ENCODE data around the gene TEDC1. TPM values are rescaled to one million over a fixed set of nuclear protein-coding genes. Genes with fewer than 3 reads are reported as not detected.

The TEDC1 gene
- polyA plus RNA-seq, 1 donor (not counting 4 experiments of a cell fraction or from before 2014, with no cell fraction given) = 5.0 TPM

- dilution Hi-C loops (cut with MboI; ENCODE audit: extremely low pct_ligation_motif_present, low sequenced_read_pairs) = no loop called here
- H2AFZ ChIP-seq (ENCODE audit: control insufficient read depth, low read length) = no peak overlapping the region
- no peak overlapping the region for H3K4me2 ChIP-seq (ENCODE audit: control insufficient read depth, extremely low read depth, insufficient read depth, low read depth, low read length)
- FAIRE-seq (no peak), DNase-seq (ENCODE audit: low read depth, low spot score) (no peak)
- no peak for TF ChIP-seq EZH2 (IDR thresholded peaks at IDR 0.05; ENCODE audit: low read length)
- TF ChIP-seq, protein P1, sequence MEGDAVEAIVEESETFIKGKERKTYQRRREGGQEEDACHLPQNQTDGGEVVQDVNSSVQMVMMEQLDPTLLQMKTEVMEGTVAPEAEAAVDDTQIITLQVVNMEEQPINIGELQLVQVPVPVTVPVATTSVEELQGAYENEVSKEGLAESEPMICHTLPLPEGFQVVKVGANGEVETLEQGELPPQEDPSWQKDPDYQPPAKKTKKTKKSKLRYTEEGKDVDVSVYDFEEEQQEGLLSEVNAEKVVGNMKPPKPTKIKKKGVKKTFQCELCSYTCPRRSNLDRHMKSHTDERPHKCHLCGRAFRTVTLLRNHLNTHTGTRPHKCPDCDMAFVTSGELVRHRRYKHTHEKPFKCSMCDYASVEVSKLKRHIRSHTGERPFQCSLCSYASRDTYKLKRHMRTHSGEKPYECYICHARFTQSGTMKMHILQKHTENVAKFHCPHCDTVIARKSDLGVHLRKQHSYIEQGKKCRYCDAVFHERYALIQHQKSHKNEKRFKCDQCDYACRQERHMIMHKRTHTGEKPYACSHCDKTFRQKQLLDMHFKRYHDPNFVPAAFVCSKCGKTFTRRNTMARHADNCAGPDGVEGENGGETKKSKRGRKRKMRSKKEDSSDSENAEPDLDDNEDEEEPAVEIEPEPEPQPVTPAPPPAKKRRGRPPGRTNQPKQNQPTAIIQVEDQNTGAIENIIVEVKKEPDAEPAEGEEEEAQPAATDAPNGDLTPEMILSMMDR (optimal IDR thresholded peaks at IDR 0.05 in 1 of 3, IDR thresholded peaks at IDR 0.05 in 1 of 3, conservative IDR thresholded peaks at IDR 0.05 in 1 of 3; ENCODE audit: extremely low read depth in 1 of 3, insufficient read depth in 2 of 3, low read length in 3 of 3) = no peak
- H3K9ac ChIP-seq (ENCODE audit: control insufficient read depth, extremely low read depth, insufficient read depth, low read length) = no peak overlapping the region
- H3K4me3 ChIP-seq (ENCODE audit: control insufficient read depth in 2 of 3, extremely low read depth in 1 of 3, insufficient read depth in 2 of 3, low read depth in 1 of 3, low read length in 3 of 3) = no peak overlapping the region
- no peaks in the 10 kb centered on the region for H3K9me1 ChIP-seq (ENCODE audit: control insufficient read depth, extremely low read depth, insufficient read depth, low read length)
- no peaks in the 10 kb centered on the region for H3K79me2 ChIP-seq (ENCODE audit: control insufficient read depth, insufficient read depth, low read length)
- H3K27me3 ChIP-seq (ENCODE audit: control insufficient read depth, extremely low read depth, insufficient read depth, low read length) = peaks cover 22% of the 10 kb centered on the region
- no peaks in the 10 kb centered on the region for H3K36me3 ChIP-seq (ENCODE audit: control insufficient read depth in 2 of 2, extremely low read depth in 1 of 2, insufficient read depth in 2 of 2, low read length in 2 of 2)
- H3K4me1 ChIP-seq (ENCODE audit: control insufficient read depth, extremely low read depth, insufficient read depth, low read length) = no peaks in the 10 kb centered on the region
- no peaks in the 10 kb centered on the region for H3K9me3 ChIP-seq (ENCODE audit: control insufficient read depth, low read depth, low read length)
- H3K27ac ChIP-seq (ENCODE audit: control insufficient read depth, insufficient read depth, low read length) = no peak overlapping the region
- H4K20me1 ChIP-seq (ENCODE audit: control insufficient read depth, extremely low read depth, insufficient read depth, low read length) = no peaks in the 10 kb centered on the region
These were observed 43.5 kb downstream of the TEDC1 start for GRCh38 chr14:105534586-105534985.

GRCh38 chr14:105536051-105536450 is 45.0 kb downstream of the TEDC1 start:
- H3K4me3 ChIP-seq (ENCODE audit: control insufficient read depth in 2 of 3, extremely low read depth in 1 of 3, insufficient read depth in 2 of 3, low read depth in 1 of 3, low read length in 3 of 3) = no peak overlapping the region
- no peaks in the 10 kb centered on the region for H3K79me2 ChIP-seq (ENCODE audit: control insufficient read depth, insufficient read depth, low read length)
- H4K20me1 ChIP-seq (ENCODE audit: control insufficient read depth, extremely low read depth, insufficient read depth, low read length) = no peaks in the 10 kb centered on the region
- no peaks in the 10 kb centered on the region for H3K4me1 ChIP-seq (ENCODE audit: control insufficient read depth, extremely low read depth, insufficient read depth, low read length)
- dilution Hi-C loops (cut with MboI; ENCODE audit: extremely low pct_ligation_motif_present, low sequenced_read_pairs) = no loop called here
- no peak overlapping the region for H3K4me2 ChIP-seq (ENCODE audit: control insufficient read depth, extremely low read depth, insufficient read depth, low read depth, low read length)
- TF ChIP-seq, protein P1 (optimal IDR thresholded peaks at IDR 0.05 in 1 of 3, IDR thresholded peaks at IDR 0.05 in 1 of 3, conservative IDR thresholded peaks at IDR 0.05 in 1 of 3; ENCODE audit: extremely low read depth in 1 of 3, insufficient read depth in 2 of 3, low read length in 3 of 3) = no peak
- TF ChIP-seq EZH2 (IDR thresholded peaks at IDR 0.05; ENCODE audit: low read length) = no peak
- DNase-seq (ENCODE audit: low read depth, low spot score) (no peak), FAIRE-seq (no peak)
- no peaks in the 10 kb centered on the region for H3K9me3 ChIP-seq (ENCODE audit: control insufficient read depth, low read depth, low read length)
- H3K27ac ChIP-seq (ENCODE audit: control insufficient read depth, insufficient read depth, low read length) = no peak overlapping the region
- no peaks in the 10 kb centered on the region for H3K36me3 ChIP-seq (ENCODE audit: control insufficient read depth in 2 of 2, extremely low read depth in 1 of 2, insufficient read depth in 2 of 2, low read length in 2 of 2)
- no peaks in the 10 kb centered on the region for H3K9me1 ChIP-seq (ENCODE audit: control insufficient read depth, extremely low read depth, insufficient read depth, low read length)
- no peak overlapping the region for H3K9ac ChIP-seq (ENCODE audit: control insufficient read depth, extremely low read depth, insufficient read depth, low read length)
- peaks cover 11% of the 10 kb centered on the region for H3K27me3 ChIP-seq (ENCODE audit: control insufficient read depth, extremely low read depth, insufficient read depth, low read length)
- no peak overlapping the region for H2AFZ ChIP-seq (ENCODE audit: control insufficient read depth, low read length)

Measured in keratinocyte (primary cell).